Mesenchymal stem cell (in vitro differentiated cells and primary cell): Measurements from ENCODE around the gene SYT3.
"Not testable (repeated sequence)": the region's sequence is repeated elsewhere in the genome, so short reads cannot be mapped to it uniquely, and the experiment has no call there.

Source experiments
- DNase-seq: peaks from one replicate; pipeline ENCODE4 v3.0.0-alpha.2; 2013
- H2AFZ ChIP-seq: one replicate; pipeline ENCODE4 v1.6.1; 2013; ENCODE audit warnings: low read depth, mild to moderate bottlenecking, control low read depth, inconsistent platforms, low read length, moderate library complexity
- H2AK5ac ChIP-seq: 2 replicates; pipeline ENCODE4 v1.6.1; 2013; ENCODE audit warnings: low read length, moderate library complexity, mild to moderate bottlenecking, inconsistent platforms; ENCODE audit not compliant: severe bottlenecking
- H2BK120ac ChIP-seq: one replicate; pipeline ENCODE4 v1.6.1; 2013; ENCODE audit warnings: low read depth, mild to moderate bottlenecking, inconsistent platforms, low read length, moderate library complexity
- H2BK12ac ChIP-seq, 2 experiments: one replicate each; pipeline ENCODE4 v1.6.1; 2013; ENCODE audit warnings: inconsistent platforms in 2 of 2, low read length in 2 of 2, mild to moderate bottlenecking in 2 of 2, moderate library complexity in 2 of 2, control low read depth in 1 of 2
- H2BK15ac ChIP-seq: one replicate; pipeline ENCODE4 v1.6.1; 2013; ENCODE audit warnings: mild to moderate bottlenecking, low read depth, inconsistent platforms; ENCODE audit not compliant: poor library complexity, severe bottlenecking
- H2BK5ac ChIP-seq: 2 replicates; pipeline ENCODE4 v1.6.1; 2013; ENCODE audit warnings: low read depth, mild to moderate bottlenecking, low read length, control low read depth, inconsistent platforms; ENCODE audit not compliant: poor library complexity, severe bottlenecking
- H3K14ac ChIP-seq, 2 experiments: one replicate each; pipeline ENCODE4 v1.6.1; 2013; ENCODE audit warnings: inconsistent platforms in 2 of 2, low read length in 2 of 2, control low read depth in 1 of 2, mild to moderate bottlenecking in 1 of 2, moderate library complexity in 1 of 2
- H3K18ac ChIP-seq, 2 experiments: one replicate each; pipeline ENCODE4 v1.6.1; 2013; ENCODE audit warnings: inconsistent platforms in 2 of 2, low read length in 2 of 2, control low read depth in 1 of 2, low read depth in 1 of 2, mild to moderate bottlenecking in 1 of 2
- H3K23ac ChIP-seq, 2 experiments: one replicate each; pipeline ENCODE4 v1.6.1; 2013; ENCODE audit warnings: inconsistent platforms in 2 of 2, low read length in 2 of 2, mild to moderate bottlenecking in 2 of 2, moderate library complexity in 2 of 2, control low read depth in 1 of 2
- H3K27ac ChIP-seq: 2 replicates; pipeline ENCODE4 v1.5.1; 2013; ENCODE audit warnings: mild to moderate bottlenecking, moderate library complexity, low read length, control low read depth, inconsistent platforms; ENCODE audit not compliant: poor library complexity, severe bottlenecking
- H3K27me3 ChIP-seq, 2 experiments: 2 replicates each; pipeline versions ENCODE4 v1.6.1 to v1.7.0; 2013; ENCODE audit warnings: low read length in 2 of 2, mild to moderate bottlenecking in 2 of 2, moderate library complexity in 2 of 2, control low read depth in 1 of 2, inconsistent platforms in 1 of 2; ENCODE audit not compliant: control insufficient read depth in 1 of 2, insufficient read depth in 1 of 2
- H3K36me3 ChIP-seq, 2 experiments: 2 replicates each; pipeline versions ENCODE4 v1.6.1 to v1.7.0; 2013; ENCODE audit warnings: low read length in 2 of 2, control low read depth in 1 of 2, inconsistent platforms in 1 of 2, low read depth in 1 of 2, mild to moderate bottlenecking in 1 of 2; ENCODE audit not compliant: insufficient read depth in 2 of 2, control insufficient read depth in 1 of 2
- H3K4ac ChIP-seq, 2 experiments: one replicate each; pipeline ENCODE4 v1.6.1; 2013; ENCODE audit warnings: inconsistent platforms in 2 of 2, low read length in 2 of 2, mild to moderate bottlenecking in 2 of 2, moderate library complexity in 2 of 2, control low read depth in 1 of 2, low read depth in 1 of 2
- H3K4me1 ChIP-seq: 2 replicates; pipeline ENCODE4 v1.6.1; 2013; ENCODE audit warnings: low read depth, low read length, control low read depth; ENCODE audit not compliant: control insufficient read depth, insufficient read depth
- H3K4me2 ChIP-seq: 2 replicates; pipeline ENCODE4 v1.6.1; 2013; ENCODE audit warnings: low read length, mild to moderate bottlenecking, inconsistent platforms; ENCODE audit not compliant: poor library complexity, severe bottlenecking
- H3K4me3 ChIP-seq, 2 experiments: 2 replicates each; pipeline versions ENCODE4 v1.5.1 to v1.7.0; 2013; ENCODE audit warnings: low read length in 2 of 2, mild to moderate bottlenecking in 2 of 2, control low read depth in 1 of 2, low read depth in 1 of 2; ENCODE audit not compliant: insufficient read depth in 1 of 2
- H3K79me1 ChIP-seq: replicated peaks from 2 replicates; pipeline ENCODE4 v1.6.1; 2013; ENCODE audit warnings: mild to moderate bottlenecking, control low read depth, low read length, inconsistent platforms; ENCODE audit not compliant: poor library complexity, severe bottlenecking
- H3K9ac ChIP-seq: 2 replicates; pipeline ENCODE4 v1.7.0; 2013; ENCODE audit warnings: mild to moderate bottlenecking, low read length, moderate library complexity
- H3K9me3 ChIP-seq: 2 replicates; pipeline ENCODE4 v1.7.0; 2013; ENCODE audit warnings: mild to moderate bottlenecking, low read length; ENCODE audit not compliant: control insufficient read depth
- H4K8ac ChIP-seq: one replicate; pipeline ENCODE4 v1.6.1; 2013; ENCODE audit warnings: inconsistent platforms, mild to moderate bottlenecking, low read length, moderate library complexity
- H4K91ac ChIP-seq: one replicate; pipeline ENCODE4 v1.6.1; 2013; ENCODE audit warnings: mild to moderate bottlenecking, low read length, inconsistent platforms
- whole genome bisulfite sequencing: methylation state at CpG from one replicate; pipeline ENCODE4 v1.1.7; 2013; ENCODE audit warnings: mixed read lengths; 5-methylcytosine and 5-hydroxymethylcytosine counted together

SYT3 gene

DNA sequence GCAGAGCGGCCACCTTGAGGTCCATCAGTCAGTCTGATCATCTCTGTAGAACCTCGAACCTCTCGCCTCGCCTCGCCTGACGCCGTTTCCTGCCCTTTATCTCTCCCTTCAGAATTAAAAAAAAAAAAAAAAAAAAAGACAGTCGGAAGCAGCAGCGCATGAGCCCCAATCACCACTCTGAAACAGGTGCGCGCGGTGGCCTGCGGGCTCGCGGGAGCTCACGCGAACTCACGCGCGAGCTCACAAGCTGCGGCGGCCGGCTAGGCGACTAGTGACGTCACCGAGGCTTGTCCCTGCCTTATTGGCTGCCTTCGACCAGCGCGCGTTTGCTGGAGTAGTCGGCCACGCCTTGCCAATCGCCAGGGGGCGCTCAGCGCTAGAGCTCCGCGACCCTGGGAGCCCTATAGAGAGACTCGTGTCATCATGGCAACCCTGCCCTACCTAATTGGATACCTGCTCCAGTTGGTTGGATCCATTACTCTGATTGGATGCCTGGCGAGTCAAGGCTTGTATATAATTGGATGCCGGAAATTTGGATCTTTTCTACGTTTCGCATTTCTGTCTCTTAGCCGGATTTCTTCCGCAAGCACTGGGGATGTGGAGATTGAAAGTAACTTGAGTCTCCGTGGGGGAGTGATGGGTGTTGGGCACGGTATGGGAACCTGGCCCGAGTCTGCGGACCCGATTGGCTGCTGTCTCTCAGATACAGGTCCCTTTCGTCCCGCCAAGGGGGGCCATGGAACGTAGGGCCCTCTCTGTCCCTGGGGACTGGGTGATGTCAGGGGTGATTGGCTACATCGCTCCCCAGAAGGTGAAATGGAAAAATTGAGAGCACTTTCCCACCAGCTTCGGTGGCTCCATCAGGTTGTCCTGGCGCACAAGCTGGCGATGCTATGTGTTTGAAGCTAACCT is 31.6 kb downstream of the SYT3 start:
- no peaks in the 10 kb centered on the region for H3K4me1 ChIP-seq
- no peak overlapping the region for H3K27ac ChIP-seq
- H3K23ac ChIP-seq, result no peak overlapping the region
- no peaks in the 10 kb centered on the region for H3K9me3 ChIP-seq
- no peak overlapping the region for H2BK120ac ChIP-seq
- H3K27me3 ChIP-seq, result peaks cover 0 to 13% of the 10 kb centered on the region in 2 experiments
- no peaks in the 10 kb centered on the region for H3K79me1 ChIP-seq
- no peak overlapping the region for H2AFZ ChIP-seq
- no peak overlapping the region for H2AK5ac ChIP-seq
- peak overlapping the region in 1 of 2 experiments; percentile 44 for H3K4me3 ChIP-seq
- H2BK12ac ChIP-seq, result no peak overlapping the region
- H3K4ac ChIP-seq, result no peak overlapping the region
- no peak for DNase-seq
- no peak overlapping the region for H2BK15ac ChIP-seq
- H4K8ac ChIP-seq, result no peak overlapping the region
- 67% methylated on average over 56 of the region's 56 CpGs for WGBS
- H2BK5ac ChIP-seq, result no peak overlapping the region
- no peak overlapping the region for H4K91ac ChIP-seq
- H3K36me3 ChIP-seq, result no peaks in the 10 kb centered on the region
- no peak overlapping the region for H3K4me2 ChIP-seq
- no peak overlapping the region for H3K9ac ChIP-seq
- no peak overlapping the region for H3K18ac ChIP-seq
- H3K14ac ChIP-seq, result no peak overlapping the region

DNA sequence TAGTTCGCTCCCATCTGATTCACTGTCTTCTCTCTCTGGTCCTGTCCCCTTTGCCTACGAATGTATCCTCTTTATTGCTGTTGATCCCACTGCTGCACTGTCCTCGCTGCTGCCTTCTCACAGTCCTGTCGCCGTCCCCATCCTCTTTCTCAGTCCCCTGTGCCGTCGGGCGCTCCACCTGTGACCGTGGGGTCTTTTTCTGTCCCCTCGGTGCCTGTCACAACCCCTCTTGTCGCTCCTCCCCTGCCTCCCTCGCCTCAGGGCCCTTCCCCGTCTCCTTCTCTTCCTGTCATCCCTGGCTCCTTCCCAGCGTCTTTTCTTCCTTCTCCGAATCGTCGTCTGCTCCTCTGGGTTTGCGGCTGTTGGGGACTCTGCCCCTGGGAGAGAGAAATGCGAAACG is 32.3 kb downstream of the SYT3 start:
- Histone ChIP-seq H2BK5ac (no peak overlapping the region), H2BK12ac (no peak overlapping the region), H3K4me1 (no peaks in the 10 kb centered on the region), H3K27me3 (peaks cover 0 to 20% of the 10 kb centered on the region in 2 experiments), H2AK5ac (no peak overlapping the region), H3K4me3 (no peak overlapping the region), H4K8ac (no peak overlapping the region), H3K4me2 (no peak overlapping the region), H2AFZ (no peak overlapping the region), H3K9me3 (no peaks in the 10 kb centered on the region), H2BK15ac (no peak overlapping the region), H3K36me3 (no peaks in the 10 kb centered on the region), H4K91ac (no peak overlapping the region), H3K27ac (no peak overlapping the region), H3K4ac (no peak overlapping the region), H3K23ac (no peak overlapping the region), H3K14ac (no peak overlapping the region), H3K9ac (no peak overlapping the region), H2BK120ac (no peak overlapping the region), H3K79me1 (no peaks in the 10 kb centered on the region), H3K18ac (no peak overlapping the region)
- 78% methylated on average over 20 of the region's 20 CpGs for WGBS
- no peak for DNase-seq

DNA sequence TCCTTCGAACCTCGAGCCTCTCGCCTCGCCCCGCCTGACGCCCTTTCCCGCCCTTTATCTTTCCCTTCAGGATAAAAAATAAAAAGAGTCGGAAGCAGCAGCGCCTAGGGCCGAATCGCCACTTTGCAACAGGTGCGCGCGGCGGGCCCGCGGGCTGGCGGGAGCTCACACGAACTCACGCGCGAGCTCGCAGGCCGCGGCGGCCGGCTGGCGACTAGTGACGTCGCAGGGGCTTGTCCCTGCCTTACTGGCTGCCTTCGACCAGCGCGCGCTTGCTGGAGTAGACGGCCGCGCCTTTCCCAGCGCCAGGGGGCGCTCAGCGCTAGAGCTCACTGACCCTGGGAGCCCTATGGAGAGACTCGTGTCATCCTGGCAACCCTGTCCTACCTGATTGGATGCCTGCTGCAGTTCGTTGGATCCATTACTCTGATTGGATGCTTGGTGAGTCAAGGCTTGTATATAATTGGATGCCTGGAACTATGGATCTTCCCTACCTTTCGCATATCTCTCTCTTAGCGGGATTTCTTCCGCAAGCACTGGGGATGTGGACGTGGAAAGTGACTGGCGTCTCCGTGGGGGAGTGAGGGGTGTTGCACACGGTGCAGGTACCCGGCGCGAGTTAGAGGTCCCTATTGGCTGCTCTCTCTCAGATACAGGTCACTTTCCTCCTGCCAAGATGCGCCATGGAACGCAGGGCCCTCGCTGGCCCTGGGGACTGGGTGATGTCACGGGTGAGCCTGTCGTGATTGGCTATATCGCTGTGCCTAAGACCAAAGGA is 33.4 kb downstream of the SYT3 start:
- not testable (repeated sequence) for H2BK5ac ChIP-seq, H2BK12ac ChIP-seq, H3K14ac ChIP-seq, H3K36me3 ChIP-seq, H2AFZ ChIP-seq, H2BK120ac ChIP-seq, H3K79me1 ChIP-seq, H2BK15ac ChIP-seq, H3K27ac ChIP-seq, H3K9me3 ChIP-seq, H3K4me3 ChIP-seq, H3K4ac ChIP-seq, H2AK5ac ChIP-seq, H3K9ac ChIP-seq, H3K23ac ChIP-seq, H3K4me1 ChIP-seq, H4K91ac ChIP-seq, H3K18ac ChIP-seq, H4K8ac ChIP-seq, DNase-seq, H3K4me2 ChIP-seq
- WGBS, result 88% methylated on average over 38 of the region's 58 CpGs
- H3K27me3 ChIP-seq, result peaks cover 0 to 30% of the 10 kb centered on the region in 2 experiments
